ENCODE results near the gene KCNIP3. TPM values are rescaled to one million over a fixed set of nuclear protein-coding genes. Genes with fewer than 3 reads are reported as not detected.

KCNIP3 gene
- 3.9 and 10.4 TPM in 2 replicates for total RNA-seq

GRCh38 chr2:95296880-95297487 lies at the start of gene KCNIP3:
Gene KCNIP3, plus strand, starts transcription at chr2:95297347. Its CDS starts 92 bp downstream, at chr2:95297439.
- no peak for DNase-seq (ENCODE audit: low read depth)
- H3K4me3 ChIP-seq (ENCODE audit: low read depth, low read length), result peak within 1 kb of the TSS; percentile 34
- TF ChIP-seq CTCF (conservative IDR thresholded peaks at IDR 0.05; ENCODE audit: low read depth, low read length), result no peak

DNA sequence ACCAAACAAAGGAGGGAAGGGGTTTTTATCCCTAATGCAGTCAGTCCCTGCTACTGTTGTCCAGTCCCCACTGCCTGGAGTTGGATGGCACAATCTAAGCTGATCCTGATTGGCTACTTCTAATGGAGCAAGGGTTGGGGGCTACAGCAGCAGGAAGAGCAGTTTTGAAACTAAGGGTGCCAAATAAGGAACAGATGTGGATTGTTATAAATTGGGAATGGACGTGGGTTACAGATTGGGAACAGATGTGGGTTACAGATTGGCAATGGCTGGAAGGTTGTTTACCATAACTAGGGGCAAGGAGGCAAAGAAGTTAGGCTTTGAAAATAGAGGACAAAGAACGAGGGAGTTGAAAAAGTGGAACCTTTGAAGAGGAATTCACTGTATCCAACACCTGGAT lies 38.9 kb upstream of the KCNIP3 start:
- H3K4me3 ChIP-seq (ENCODE audit: low read depth, low read length), result no peak overlapping the region
- no peak for DNase-seq (ENCODE audit: low read depth)
- TF ChIP-seq CTCF (conservative IDR thresholded peaks at IDR 0.05; ENCODE audit: low read depth, low read length), result no peak

DNA sequence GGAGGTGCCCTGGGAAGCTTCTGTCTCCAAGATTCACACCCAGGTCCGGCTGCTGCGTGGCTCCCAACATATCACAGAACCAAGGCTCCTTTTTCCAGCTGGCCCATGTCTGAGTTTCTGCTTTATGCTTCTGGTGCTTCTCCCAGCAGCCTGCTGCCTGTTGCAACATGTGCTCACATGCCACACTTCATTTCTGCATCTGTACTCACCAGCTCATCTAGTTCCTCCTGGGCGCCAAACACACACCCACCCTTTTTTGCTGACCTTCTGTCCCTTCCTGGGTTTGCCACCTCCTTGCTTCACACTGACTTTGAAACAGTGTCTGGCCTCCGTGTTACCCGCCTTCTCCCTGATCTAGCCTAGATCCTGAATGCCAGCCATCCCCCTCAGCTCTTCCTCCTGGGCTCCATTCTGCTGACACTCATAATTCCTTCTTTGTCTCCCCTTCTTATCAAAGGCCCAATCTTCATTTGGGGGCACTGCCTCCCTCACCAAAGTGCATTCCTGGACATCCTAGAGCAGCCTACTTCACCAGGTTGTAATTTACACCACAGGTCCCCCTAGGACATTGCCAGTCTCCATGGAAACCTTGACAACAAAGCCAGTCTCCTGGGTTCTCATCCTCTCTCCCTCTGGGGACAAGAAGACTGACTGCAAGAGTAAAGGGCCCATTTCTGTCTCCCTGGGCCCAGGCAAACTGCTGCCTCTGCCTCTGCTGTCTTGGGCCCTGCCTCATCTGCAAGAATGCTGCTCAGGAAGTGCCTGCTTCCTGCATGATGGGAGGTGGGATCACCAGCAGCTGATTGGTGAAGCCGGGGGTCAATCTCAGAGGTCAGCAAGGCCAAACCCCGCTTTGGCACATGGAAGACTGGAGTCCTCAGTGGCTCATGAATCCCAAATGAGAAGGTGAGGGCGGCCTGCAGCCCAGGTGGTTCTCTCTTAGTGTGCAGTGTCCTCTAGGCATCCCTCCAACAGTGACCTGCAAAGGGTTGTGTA lies 36.8 kb upstream of the KCNIP3 start:
- no peak for DNase-seq (ENCODE audit: low read depth)
- H3K4me3 ChIP-seq (ENCODE audit: low read depth, low read length), result no peak overlapping the region
- no peak for TF ChIP-seq CTCF (conservative IDR thresholded peaks at IDR 0.05; ENCODE audit: low read depth, low read length)

DNA sequence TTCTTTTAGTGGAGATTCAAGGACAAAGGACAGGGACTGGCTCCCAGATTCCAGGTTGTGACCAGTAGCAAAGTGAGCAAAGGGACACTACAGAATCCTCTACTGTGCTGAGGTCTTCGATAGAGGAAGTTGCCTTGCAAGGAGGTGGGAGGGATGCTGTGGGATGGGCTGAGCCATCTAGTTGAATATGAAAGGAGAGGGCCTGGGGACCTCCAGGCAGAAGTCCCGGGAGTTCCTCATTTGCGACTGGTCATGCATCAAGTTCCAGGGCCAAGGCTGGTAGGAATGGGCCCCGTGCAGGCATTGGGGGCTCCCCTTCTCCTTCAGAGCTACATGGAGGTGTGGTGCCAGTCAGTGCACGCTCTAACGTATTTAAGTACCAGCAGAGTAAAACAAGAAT lies 35.5 kb upstream of the KCNIP3 start:
- TF ChIP-seq CTCF (conservative IDR thresholded peaks at IDR 0.05; ENCODE audit: low read depth, low read length), result no peak
- no peak for DNase-seq (ENCODE audit: low read depth)
- H3K4me3 ChIP-seq (ENCODE audit: low read depth, low read length), result no peak overlapping the region

DNA sequence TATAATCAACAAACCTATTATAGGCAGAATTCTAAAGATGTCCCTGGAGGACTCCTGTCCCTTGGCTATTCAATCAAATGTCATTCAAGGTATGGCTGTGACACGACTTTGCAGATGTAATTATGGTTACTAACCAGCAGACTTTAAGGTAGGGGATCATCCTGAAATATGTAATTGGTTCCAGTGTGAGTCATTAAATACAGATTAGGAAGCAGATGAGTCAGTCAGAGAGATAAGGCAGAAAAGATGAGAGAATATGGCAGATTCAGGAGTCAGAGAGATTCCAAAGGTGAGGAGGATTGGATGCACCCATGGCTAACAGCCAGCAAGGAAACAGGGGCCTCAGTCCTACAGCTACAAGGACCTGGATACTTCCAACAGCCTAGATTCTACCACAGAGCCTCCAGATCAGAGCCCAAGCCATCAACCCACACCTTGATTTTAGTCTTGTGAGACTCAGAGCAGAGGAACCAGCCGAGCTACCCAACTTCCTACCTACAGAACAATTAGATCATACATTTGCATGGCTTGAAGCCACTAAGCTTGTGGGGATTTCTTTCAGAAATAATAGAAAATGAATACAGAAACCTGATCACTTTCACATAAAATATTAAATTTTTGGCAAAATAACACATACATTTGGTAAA lies 34.1 kb upstream of the KCNIP3 start:
- no peak for TF ChIP-seq CTCF (conservative IDR thresholded peaks at IDR 0.05; ENCODE audit: low read depth, low read length)
- H3K4me3 ChIP-seq (ENCODE audit: low read depth, low read length), result no peak overlapping the region
- no peak for DNase-seq (ENCODE audit: low read depth)

DNA sequence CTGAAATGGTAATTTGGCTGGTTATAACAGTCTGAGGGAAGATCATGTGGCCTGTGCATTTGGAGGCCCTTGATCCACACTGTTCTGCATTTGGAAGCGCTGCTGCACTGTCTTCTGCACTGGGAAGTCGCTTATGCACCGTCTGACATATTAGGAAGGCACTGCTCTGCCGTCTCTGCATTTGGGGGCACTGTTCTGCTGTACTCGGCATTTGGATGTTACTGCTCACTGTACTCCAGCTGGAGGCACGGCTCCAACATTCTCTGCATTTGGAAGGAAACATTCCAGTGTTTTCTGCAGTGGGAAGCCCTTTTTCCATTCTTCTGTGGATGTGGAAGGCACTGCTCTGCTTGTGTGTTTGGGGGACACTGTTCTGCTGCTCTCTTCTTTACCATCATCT lies 32.5 kb upstream of the KCNIP3 start:
- TF ChIP-seq CTCF (conservative IDR thresholded peaks at IDR 0.05; ENCODE audit: low read depth, low read length), result no peak
- DNase-seq (ENCODE audit: low read depth), result no peak

More for the DNA sequence above, 32.5 kb upstream of the KCNIP3 start:
- H3K4me3 ChIP-seq (ENCODE audit: low read depth, low read length), result no peak overlapping the region

All from epithelial cell of proximal tubule (primary cell).